Transverse colon (tissue), 4 donors: ENCODE results near the gene TMEM131L.

Experiments
- CTCF ChIP-seq, 5 experiments: fragments of 200-600 bp in 3 of 5; fragments of 450-650 bp in 2 of 5; sonication (generic) in 3 of 5; IDR thresholded peaks; 1 replicate in 2 of 5; 2 replicates in 3 of 5; pipeline ENCODE4 v1.5.1; 2016 to 2017; ENCODE audit warnings: antibody characterized with exemption in 5 of 5, inconsistent platforms in 3 of 5, mild to moderate bottlenecking in 2 of 5, moderate library complexity in 1 of 5
- EP300 ChIP-seq: sonication (generic); formaldehyde crosslinking; IDR thresholded peaks from one replicate; pipeline ENCODE4 v1.6.1; 2017; ENCODE audit warnings: antibody characterized with exemption, low read depth
- POLR2A ChIP-seq: fragments of 450-650 bp; IDR thresholded peaks from one replicate; pipeline ENCODE4 v1.6.1; 2016; ENCODE audit warnings: antibody characterized with exemption, mild to moderate bottlenecking, moderate library complexity
- POLR2AphosphoS5 ChIP-seq, 3 donors: sonication (generic); formaldehyde crosslinking; IDR thresholded peaks; one replicate each; pipeline ENCODE4 v1.6.1; 2016; ENCODE audit warnings: antibody characterized with exemption in 3 of 3

DNA sequence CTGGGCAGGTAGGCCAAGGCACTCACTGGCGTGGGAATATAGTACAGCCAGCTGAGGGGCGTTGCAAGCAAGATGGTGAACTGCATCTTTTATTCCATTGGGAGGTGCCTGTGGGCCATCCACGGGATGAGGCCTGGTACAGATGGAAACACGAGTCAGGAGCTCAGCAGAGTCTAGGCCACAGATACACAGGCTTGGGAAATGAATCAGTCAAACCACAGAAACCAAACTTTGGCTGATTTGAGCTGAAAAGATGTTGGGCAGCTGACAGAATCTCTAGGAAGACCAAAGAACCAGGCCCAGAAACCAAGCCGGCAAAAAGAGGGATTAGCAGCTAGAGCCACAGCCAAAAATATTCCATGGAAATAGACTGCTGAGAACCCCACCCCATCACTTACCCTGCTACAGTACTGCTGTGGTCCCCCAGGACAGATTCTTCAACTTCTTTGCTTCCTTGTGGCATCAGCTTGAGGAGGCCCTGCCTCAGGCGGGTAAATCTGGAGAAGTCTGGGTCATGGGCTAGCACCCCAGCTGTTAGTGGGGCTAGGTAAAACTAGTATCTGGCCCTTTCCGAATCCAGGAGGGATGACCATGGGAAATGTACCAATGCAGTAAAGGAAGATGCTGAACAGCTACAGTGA lies 75.4 kb downstream of the TMEM131L start:
- TF ChIP-seq CTCF (IDR thresholded peaks at IDR 0.05) (no peak), POLR2AphosphoS5 (IDR thresholded peaks at IDR 0.05) (no peak), POLR2A (no peak), EP300 (no peak)
